ENCODE results near the gene TMUB2. TPM values are rescaled to one million over a fixed set of nuclear protein-coding genes. Genes with fewer than 3 reads are reported as not detected.

Gene TMUB2
- total RNA-seq, 1 experiment from 2014 or later: 25.1 TPM

- TSS peak; percentile 42 for BruUV-seq (replicated peaks)
These were observed 12.2 kb downstream of the TMUB2 start for GRCh38 chr17:44198721-44199552.

GRCh38 chr17:44199553-44200477 is 13.0 kb downstream of the TMUB2 start, which contains the start of gene ATXN7L3:
TSS of gene ATXN7L3 (minus strand) at chr17:44199884. CDS start at chr17:44198070, 1,814 bp downstream.
- intact Hi-C loops (cut with micrococcal nuclease): no loop called here
- ChIA-PET POLR2A (interaction anchor here (0.6 to 1.0 kb wide), 6 partner anchors 13 to 374 kb away, joined by 3 to 4 read pairs (median 4); partner anchors contain the start of genes FAM171A2 and TMUB2), RAD21 (ENCODE audit: low non-redundant PET in 1 of 2, low total read pairs in 2 of 2, uncharacterized antibody in 2 of 2, unreplicated experiment in 2 of 2) (interaction anchor here in 1 of 2 experiments (0.7 kb wide), 1 partner anchor 76 kb away, joined by 4 read pairs; the partner anchor contains the start of gene HDAC5), CTCF (interaction anchor here (0.6 kb wide), 1 partner anchor 101 kb away, joined by 6 read pairs; no protein-coding TSS in a partner anchor)
- no peaks in the 10 kb centered on the region for H3K27me3 ChIP-seq (ENCODE audit: insufficient read depth, low read length)
- peak within 1 kb of the TSS; percentile 94 for H3K9ac ChIP-seq (ENCODE audit: low read length)
- peak; percentile 79 for ATAC-seq
- BruUV-seq (replicated peaks): no TSS peak
- H2AFZ ChIP-seq (ENCODE audit: low read depth, low read length, poor library complexity, severe bottlenecking): no peak within 1 kb of the TSS
- H3K4me3 ChIP-seq (replicated peaks in 1 of 2; ENCODE audit: low read depth in 1 of 2, low read length in 2 of 2): peak within 1 kb of the TSS; percentile 81 to 88
- peak within 1 kb of the TSS; percentile 95 for H3K4me2 ChIP-seq (ENCODE audit: low read length)
- H3K27ac ChIP-seq (ENCODE audit: low read depth, low read length): peak within 1 kb of the TSS; percentile 98
- peaks cover 25% of the 10 kb centered on the region for H3K79me2 ChIP-seq (ENCODE audit: insufficient read depth, low read length)
- peaks cover 38 to 43% of the 10 kb centered on the region in 2 experiments for H3K4me1 ChIP-seq (ENCODE audit: control insufficient read depth in 1 of 2, insufficient read depth in 2 of 2, low read length in 2 of 2)
- DNase-seq (ENCODE audit: low read depth, low spot score): peak; percentile 94
- no peaks in the 10 kb centered on the region for H3K9me2 ChIP-seq (ENCODE audit: insufficient read depth)
- H4K20me1 ChIP-seq (ENCODE audit: insufficient read depth): no peaks in the 10 kb centered on the region
- no peaks in the 10 kb centered on the region for H3K9me3 ChIP-seq (ENCODE audit: control insufficient read depth in 1 of 2, insufficient read depth in 1 of 2, low read depth in 1 of 2, low read length in 2 of 2)
- TF ChIP-seq MAX (IDR thresholded peaks at IDR 0.05): peak; percentile 50; the same call in 1 of the 2 replicates
- TF ChIP-seq SP1 (IDR thresholded peaks at IDR 0.05; ENCODE audit: low read depth): peak; percentile 93
- 0 out of 2 replicates have a peak, but pooled peaks have one; percentile 53 for TF ChIP-seq SIN3A (IDR thresholded peaks at IDR 0.05; ENCODE audit: low read depth)
- no peak for TF ChIP-seq ZBTB33 (IDR thresholded peaks at IDR 0.05; ENCODE audit: extremely low read depth, insufficient replicate concordance, low read length)
- TF ChIP-seq EGR1 (IDR thresholded peaks at IDR 0.05; ENCODE audit: low read depth): peak; percentile 87
- peaks cover 19% of the 10 kb centered on the region in 2 experiments; a peak in 3 of 4 replicates for H3K36me3 ChIP-seq (ENCODE audit: control insufficient read depth in 1 of 2, insufficient read depth in 2 of 2, low read length in 2 of 2)

More at GRCh38 chr17:44198721-44199552, 12.2 kb downstream of the TMUB2 start:
- H3K9me2 ChIP-seq (ENCODE audit: insufficient read depth): no peaks in the 10 kb centered on the region
- peak; percentile 54; the same call in 1 of the 2 replicates for TF ChIP-seq ZFX (IDR thresholded peaks at IDR 0.05)
- TF ChIP-seq ZNF274 (IDR thresholded peaks at IDR 0.05; ENCODE audit: low read depth, low read length): no peak
- peak; percentile 23; the same call in 1 of the 2 replicates for TF ChIP-seq SIN3A (IDR thresholded peaks at IDR 0.05; ENCODE audit: low read depth)
- TF ChIP-seq POLR2AphosphoS5 (IDR thresholded peaks at IDR 0.05; ENCODE audit: low read depth, low read length): peak; percentile 62
- H3K27me3 ChIP-seq (ENCODE audit: insufficient read depth, low read length): no peaks in the 10 kb centered on the region
- H3K27ac ChIP-seq (ENCODE audit: low read depth, low read length): peak overlapping the region; percentile 98
- no peaks in the 10 kb centered on the region for H4K20me1 ChIP-seq (ENCODE audit: insufficient read depth)
- peak overlapping the region; percentile 95 for H3K4me2 ChIP-seq (ENCODE audit: low read length)
- RAD21 ChIA-PET (ENCODE audit: low non-redundant PET in 1 of 2, low total read pairs in 2 of 2, uncharacterized antibody in 2 of 2, unreplicated experiment in 2 of 2): no interaction called here
- peaks cover 29 to 35% of the 10 kb centered on the region in 2 experiments for H3K4me1 ChIP-seq (ENCODE audit: control insufficient read depth in 1 of 2, insufficient read depth in 2 of 2, low read length in 2 of 2)
- CTCF ChIA-PET: no interaction called here
- peak overlapping the region; percentile 81 to 88 for H3K4me3 ChIP-seq (replicated peaks in 1 of 2; ENCODE audit: low read depth in 1 of 2, low read length in 2 of 2)
- H3K79me2 ChIP-seq (ENCODE audit: insufficient read depth, low read length): peaks cover 25% of the 10 kb centered on the region
- POLR2A ChIA-PET: interaction anchor here (0.6 kb wide), 1 partner anchor 147 kb away, joined by 3 read pairs; no protein-coding TSS in a partner anchor
- no peak for DNase-seq (ENCODE audit: low read depth, low spot score)
- H3K9me3 ChIP-seq (ENCODE audit: control insufficient read depth in 1 of 2, insufficient read depth in 1 of 2, low read depth in 1 of 2, low read length in 2 of 2): no peaks in the 10 kb centered on the region
- intact Hi-C loops (cut with micrococcal nuclease): no loop called here
- H3K36me3 ChIP-seq (ENCODE audit: control insufficient read depth in 1 of 2, insufficient read depth in 2 of 2, low read length in 2 of 2): peaks cover 24 to 28% of the 10 kb centered on the region in 2 experiments
- peak overlapping the region; percentile 94 for H3K9ac ChIP-seq (ENCODE audit: low read length)
- peak; percentile 33 for ATAC-seq
- no peak overlapping the region for H2AFZ ChIP-seq (ENCODE audit: low read depth, low read length, poor library complexity, severe bottlenecking)
